ENCODE results near the gene ALK. TPM values are rescaled to one million over a fixed set of nuclear protein-coding genes. Genes with fewer than 3 reads are reported as not detected.

Gene ALK
- total RNA-seq, 1 donor from 2014 or later: not detected

GRCh38 chr2:29597035-29597434 lies 324.4 kb downstream of the ALK start:
- no peak for DNase-seq (ENCODE audit: low spot score, unreplicated experiment)
- no peaks in the 10 kb centered on the region for H3K4me1 Mint-ChIP-seq (ENCODE audit: low read depth)
- H3K27me3 Mint-ChIP-seq: peaks cover 6% of the 10 kb centered on the region
- TF ChIP-seq CTCF (IDR thresholded peaks at IDR 0.05; ENCODE audit: unreplicated experiment): no peak
- no peaks in the 10 kb centered on the region for H3K36me3 Mint-ChIP-seq (ENCODE audit: insufficient read depth)
- H3K9me3 Mint-ChIP-seq (ENCODE audit: low read depth): peaks cover 9% of the 10 kb centered on the region
- no peak overlapping the region for H3K27ac Mint-ChIP-seq
- H3K4me3 Mint-ChIP-seq (ENCODE audit: low read depth): no peak overlapping the region

GRCh38 chr2:29596584-29596983 lies 324.8 kb downstream of the ALK start:
- Mint-ChIP-seq H3K36me3 (ENCODE audit: insufficient read depth) (no peaks in the 10 kb centered on the region), H3K9me3 (ENCODE audit: low read depth) (peaks cover 9% of the 10 kb centered on the region), H3K4me1 (ENCODE audit: low read depth) (no peaks in the 10 kb centered on the region), H3K4me3 (ENCODE audit: low read depth) (no peak overlapping the region), H3K27ac (no peak overlapping the region), H3K27me3 (peaks cover 6% of the 10 kb centered on the region)
- DNase-seq (ENCODE audit: low spot score, unreplicated experiment): no peak
- TF ChIP-seq CTCF (IDR thresholded peaks at IDR 0.05; ENCODE audit: unreplicated experiment): no peak

- Mint-ChIP-seq H3K4me3 (ENCODE audit: low read depth) (no peak overlapping the region), H3K27ac (no peak overlapping the region), H3K36me3 (ENCODE audit: insufficient read depth) (no peaks in the 10 kb centered on the region), H3K4me1 (ENCODE audit: low read depth) (no peaks in the 10 kb centered on the region), H3K27me3 (peaks cover 6% of the 10 kb centered on the region), H3K9me3 (ENCODE audit: low read depth) (no peaks in the 10 kb centered on the region)
- no peak for DNase-seq (ENCODE audit: low spot score, unreplicated experiment)
- TF ChIP-seq CTCF (IDR thresholded peaks at IDR 0.05; ENCODE audit: unreplicated experiment): no peak
Observed at GRCh38 chr2:29591600-29591999, 329.8 kb downstream of the ALK start.

DNA sequence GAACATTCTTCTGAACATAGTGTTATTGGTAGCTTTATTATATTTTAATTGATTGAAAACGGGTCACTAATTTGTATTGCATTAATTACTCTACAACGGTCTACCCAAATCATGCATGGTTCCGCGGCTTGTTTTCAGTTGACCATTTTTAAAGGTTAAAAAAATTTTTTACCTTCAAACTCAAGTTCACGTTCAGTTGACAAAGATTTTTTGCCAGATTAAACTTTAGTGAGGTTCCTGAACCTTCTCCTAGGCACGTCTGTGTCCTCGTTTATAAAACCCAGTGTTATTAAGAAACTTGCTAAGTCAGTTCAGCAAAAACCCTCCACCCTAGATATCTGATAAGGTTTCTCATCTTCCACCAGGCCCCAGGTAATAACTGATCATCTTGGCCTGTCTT lies 331.2 kb downstream of the ALK start:
- H3K27me3 Mint-ChIP-seq: peaks cover 3% of the 10 kb centered on the region
- no peak overlapping the region for H3K27ac Mint-ChIP-seq
- TF ChIP-seq CTCF (IDR thresholded peaks at IDR 0.05; ENCODE audit: unreplicated experiment): no peak
- no peaks in the 10 kb centered on the region for H3K36me3 Mint-ChIP-seq (ENCODE audit: insufficient read depth)
- no peaks in the 10 kb centered on the region for H3K9me3 Mint-ChIP-seq (ENCODE audit: low read depth)
- no peak for DNase-seq (ENCODE audit: low spot score, unreplicated experiment)
- H3K4me1 Mint-ChIP-seq (ENCODE audit: low read depth): no peaks in the 10 kb centered on the region
- H3K4me3 Mint-ChIP-seq (ENCODE audit: low read depth): no peak overlapping the region

GRCh38 chr2:29589440-29590103 lies 331.8 kb downstream of the ALK start:
- peaks cover 3% of the 10 kb centered on the region for H3K27me3 Mint-ChIP-seq
- no peak overlapping the region for H3K27ac Mint-ChIP-seq
- no peak for TF ChIP-seq CTCF (IDR thresholded peaks at IDR 0.05; ENCODE audit: unreplicated experiment)
- no peaks in the 10 kb centered on the region for H3K36me3 Mint-ChIP-seq (ENCODE audit: insufficient read depth)
- H3K4me3 Mint-ChIP-seq (ENCODE audit: low read depth): no peak overlapping the region
- DNase-seq (ENCODE audit: low spot score, unreplicated experiment): no peak
- no peaks in the 10 kb centered on the region for H3K4me1 Mint-ChIP-seq (ENCODE audit: low read depth)
- no peaks in the 10 kb centered on the region for H3K9me3 Mint-ChIP-seq (ENCODE audit: low read depth)
